NCI-H2107 treated with DMSO at 0.1 percent for 48 hours (cell line): ENCODE results near the gene TLL1.

Source experiments
- DNase-seq: peaks from one replicate; lab custom pipeline; 2025; ENCODE audit not compliant: unreplicated experiment; lab: John Stamatoyannopoulos, UW

Gene TLL1

DNA sequence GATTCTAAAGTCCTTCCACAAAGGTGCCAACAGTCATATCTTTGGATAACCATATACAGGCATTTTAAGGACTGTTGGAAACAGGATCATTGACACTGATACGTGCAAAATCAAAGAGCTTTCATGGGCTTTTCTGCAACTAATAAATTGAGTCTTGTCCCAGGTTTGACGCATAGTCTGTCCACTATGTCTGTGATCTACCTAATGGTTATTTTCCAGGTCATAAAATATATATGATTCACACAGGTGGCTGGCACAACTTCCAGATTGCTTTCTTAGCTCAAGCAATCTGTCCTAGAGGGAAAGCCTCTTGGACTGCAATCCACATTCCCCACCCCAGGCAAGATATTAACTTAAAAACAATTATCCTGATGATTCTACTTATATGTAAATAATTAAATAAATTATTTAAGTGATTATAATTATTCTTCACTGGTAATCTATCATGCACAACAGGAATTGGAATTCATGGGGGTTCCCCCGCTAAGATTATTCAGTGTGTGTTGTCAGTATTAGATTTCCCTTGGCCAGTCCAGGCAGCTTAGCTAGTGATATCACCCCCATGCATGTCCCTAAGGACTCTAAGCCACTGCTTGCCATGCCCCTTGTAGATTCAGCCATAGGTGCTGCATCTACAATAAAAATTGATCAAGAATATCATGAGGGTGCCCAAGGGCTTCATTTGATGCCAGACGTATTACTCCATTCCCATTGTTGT lies 97.8 kb downstream of the TLL1 start:
- DNase-seq, result no peak

DNA sequence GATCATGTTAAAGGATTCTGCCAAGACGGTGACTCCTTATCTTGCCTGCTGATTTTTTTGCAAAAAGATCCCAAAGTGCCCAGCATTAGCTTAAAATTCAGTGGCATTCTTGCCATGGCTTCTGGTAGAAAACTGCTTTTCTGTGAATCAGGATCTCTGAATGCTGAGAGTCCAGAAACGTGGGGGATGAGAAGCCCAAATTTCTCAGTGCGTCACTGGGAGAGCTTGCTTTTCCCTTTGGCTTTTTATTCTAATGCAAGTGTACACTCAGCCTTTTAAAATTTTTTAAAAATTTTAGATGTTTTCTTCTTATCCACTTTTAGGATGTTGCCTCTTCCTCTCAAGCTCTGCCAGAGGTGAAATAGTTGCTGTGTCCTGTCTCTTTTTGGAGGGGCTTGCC lies 98.4 kb downstream of the TLL1 start:
- no peak for DNase-seq

DNA sequence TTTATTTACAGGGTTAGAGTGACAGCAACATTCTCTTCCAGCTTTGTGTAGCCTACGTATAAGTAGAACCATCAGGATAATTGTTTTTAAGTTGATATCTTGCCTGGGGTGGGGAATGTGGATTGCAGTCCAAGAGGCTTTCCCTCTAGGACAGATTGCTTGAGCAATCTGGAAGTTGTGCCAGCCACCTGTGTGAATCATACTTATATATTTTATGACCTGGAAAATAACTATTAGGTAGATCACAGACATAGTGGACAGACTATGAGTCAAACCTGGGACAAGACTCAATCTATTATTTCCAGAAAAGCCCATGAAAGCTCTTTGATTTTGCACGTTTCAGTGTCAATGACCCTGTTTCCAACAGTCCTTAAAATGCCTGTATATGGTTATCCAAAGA lies 98.9 kb downstream of the TLL1 start:
- no peak for DNase-seq

DNA sequence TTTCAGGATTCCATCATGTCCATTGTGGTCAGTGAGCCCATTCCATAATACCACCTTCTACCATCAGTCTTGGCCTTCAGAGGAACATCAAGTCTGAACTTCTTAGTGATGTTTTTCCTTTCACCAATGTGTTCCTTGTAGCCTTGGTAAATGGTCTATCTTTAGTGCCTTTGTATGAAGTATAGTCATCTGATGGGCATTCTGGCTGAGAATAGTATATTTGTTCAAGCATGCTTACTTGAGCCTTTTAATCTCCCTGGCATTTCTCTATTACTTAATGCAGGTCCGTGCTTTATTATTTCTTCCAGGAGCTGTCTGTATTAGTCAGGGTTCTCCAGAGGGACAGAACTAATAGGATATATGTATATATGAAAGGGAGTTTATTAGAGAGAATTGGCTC lies 99.7 kb downstream of the TLL1 start:
- no peak for DNase-seq

DNA sequence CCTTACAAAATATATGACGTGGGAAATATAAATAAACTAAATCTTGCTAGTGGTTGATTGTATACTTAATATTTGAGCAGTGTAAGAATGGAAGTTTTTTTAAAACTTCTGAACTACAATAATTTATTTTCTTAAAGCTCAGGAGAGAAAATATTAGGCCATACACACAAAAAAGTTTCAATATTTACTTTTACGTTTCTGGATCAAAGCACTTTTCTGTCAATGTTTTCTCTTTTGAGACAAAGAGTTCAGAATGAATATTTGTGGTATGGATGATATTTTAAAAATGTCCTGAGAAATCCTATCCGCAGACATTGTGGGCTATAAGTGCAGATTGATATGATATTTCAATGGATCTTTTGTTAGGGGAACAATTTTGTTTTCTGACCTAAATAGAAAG lies 109.9 kb downstream of the TLL1 start:
- DNase-seq, result no peak

DNA sequence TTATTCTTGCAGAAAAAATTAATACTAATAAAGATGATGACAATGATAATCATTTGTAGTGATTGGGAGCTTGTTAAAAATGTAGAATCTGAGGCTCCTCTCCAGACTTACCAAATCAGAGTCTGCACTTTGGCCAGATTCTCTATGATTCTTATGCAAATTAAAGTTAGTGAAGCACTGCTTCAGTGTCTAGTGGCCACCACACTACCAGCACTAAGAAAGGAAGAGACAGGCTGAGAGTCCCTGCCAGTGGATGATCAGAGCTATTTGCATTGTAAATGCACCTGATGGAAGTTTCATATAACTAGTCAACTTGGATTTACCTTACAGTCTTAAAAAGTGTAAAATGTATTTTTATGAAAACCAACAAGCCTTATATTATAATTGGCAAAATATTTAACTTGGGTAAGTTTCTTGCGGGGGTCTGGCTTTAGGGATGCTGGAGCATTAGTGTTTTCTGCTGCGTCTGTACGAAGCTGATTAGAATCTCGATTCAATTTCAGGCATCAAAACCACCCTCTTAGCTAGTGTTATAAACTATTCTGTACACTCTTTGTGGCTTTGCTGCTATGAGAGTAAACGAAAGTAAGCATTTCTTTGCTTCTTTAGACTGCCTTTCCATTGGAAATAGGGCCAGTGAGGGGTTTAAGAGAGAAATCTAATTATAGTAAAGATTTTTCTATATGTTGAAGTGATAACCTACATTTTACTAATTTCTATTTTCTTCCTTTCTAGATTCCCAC lies 114.1 kb downstream of the TLL1 start:
- no peak for DNase-seq

DNA sequence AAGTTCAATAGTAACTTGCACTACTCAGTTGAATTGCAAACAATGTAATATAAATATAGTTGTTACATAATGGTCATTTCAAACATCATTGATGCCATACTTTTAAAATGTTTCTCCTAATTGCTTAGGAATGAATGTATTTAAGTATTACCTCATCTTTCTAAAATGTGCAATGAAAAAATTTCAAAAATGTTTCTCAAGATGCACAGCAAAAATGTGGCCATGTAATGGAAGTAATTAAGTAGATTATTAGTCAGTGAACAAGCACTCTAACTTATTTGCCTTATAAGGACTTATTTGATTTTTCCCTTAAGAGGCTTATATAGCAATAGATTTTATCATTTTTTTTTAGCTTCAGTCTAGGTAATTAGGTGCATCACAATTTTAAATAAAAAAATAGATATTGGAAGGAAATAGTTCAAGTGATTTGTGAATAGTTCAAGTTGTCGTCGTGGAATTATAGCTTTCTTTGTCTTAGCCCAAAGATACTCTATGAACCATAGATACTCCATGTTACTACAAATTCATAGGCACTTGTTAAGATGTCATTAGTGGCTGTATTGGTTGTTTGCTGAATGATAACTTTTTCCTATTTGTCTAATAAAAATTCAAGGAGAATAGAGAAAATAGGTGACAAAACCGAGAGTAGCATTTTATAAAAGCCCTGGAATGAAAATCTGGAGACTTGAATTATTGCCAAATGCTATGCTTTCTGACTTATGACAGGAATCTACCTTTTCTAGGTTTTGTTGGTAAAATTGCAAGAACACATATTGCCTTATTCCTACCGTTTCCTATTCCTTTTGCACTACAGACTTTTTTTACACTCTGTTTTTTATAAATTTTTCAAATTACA lies 118.5 kb downstream of the TLL1 start:
- DNase-seq, result no peak

DNA sequence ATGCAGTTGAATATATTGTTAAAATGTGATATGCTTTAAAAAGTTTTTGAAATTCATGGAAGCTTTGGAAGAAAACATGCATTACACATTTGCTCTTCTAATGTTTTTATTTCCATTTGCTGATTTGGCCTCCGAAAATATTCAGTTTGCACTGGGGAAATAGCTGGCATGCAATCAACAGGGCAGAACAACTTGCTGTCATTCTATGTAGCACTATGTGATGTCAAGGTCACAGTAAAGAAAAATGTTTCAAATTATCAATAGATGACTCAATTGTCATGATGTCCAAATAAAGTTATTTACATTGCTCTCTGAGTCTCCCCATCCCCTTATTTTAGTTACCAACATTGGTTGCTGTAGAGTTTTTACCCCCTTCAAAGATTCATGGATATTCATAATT lies 119.2 kb downstream of the TLL1 start:
- no peak for DNase-seq

DNA sequence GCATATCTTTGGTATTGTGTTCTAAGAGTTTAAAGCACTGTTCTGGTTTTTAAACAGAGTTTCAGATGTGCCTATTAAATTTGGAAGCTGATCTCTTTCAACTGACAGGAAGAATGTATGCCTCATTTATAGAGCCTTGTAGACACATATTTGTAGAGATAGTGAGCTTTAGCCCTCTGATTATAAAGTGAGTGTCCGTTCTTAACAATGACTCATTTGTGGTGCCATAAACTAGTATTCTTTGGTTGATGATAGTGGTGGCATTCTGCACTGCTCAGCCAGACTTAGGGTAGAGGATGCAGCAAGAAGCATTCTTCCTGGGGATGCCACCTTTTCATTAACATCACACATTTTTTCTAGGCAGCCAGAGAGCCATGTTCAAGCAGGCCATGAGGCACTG lies 121.7 kb downstream of the TLL1 start:
- no peak for DNase-seq

DNA sequence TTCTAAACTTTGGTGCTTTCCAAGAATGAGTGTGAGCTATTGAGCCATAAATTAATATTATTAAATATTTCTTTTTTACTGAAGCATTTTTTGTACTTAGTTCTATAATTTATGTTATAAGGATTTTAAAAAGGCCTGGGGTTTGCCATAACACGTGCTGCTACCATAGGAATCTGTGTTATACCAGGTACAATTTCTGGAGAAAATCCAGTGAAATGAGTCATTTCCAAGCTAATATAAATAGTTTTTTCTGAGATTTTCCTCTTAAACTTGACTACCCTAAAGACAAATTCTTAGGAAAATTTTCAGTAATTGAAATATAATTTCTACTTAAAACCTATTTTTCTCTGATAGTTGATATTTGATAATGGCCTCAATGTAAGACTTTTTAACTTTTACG lies 130.8 kb downstream of the TLL1 start:
- DNase-seq, result no peak

DNA sequence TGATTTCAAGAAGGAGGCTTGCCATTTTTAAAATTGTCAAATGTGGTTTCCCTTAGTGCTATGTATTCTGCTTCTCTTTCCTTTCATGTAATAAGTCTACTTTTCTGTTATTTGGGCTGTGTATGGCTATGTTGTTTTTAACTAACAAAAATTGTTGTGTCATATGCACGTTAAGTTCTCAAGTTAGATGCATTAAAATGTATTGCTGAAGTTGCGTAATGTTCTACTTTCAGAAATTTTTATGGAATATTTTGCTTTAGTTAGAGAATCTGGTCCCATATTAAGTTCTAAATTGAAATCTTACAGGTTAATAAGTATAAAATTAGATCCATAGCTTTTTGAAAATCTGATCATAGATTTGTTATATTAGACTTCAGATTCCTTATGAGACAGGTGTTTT lies 133.2 kb downstream of the TLL1 start:
- no peak for DNase-seq

DNA sequence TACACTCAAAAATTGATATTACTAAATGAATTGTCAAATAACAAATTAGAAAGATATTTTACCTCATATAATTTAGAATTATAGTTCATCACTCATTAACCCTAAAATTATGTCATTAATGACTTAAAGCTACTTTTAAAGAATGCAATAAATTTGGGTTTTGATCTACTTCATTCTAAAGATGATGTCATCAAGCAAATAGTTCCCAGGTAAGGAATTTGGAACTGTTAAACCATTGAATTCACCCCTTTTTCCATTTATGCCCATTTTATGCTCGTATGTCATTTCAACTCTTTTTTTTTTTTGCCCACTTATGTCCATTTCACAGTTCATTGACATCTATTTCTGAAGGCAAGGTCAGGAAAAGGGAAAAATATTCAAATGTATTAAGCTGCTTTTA lies 135.5 kb downstream of the TLL1 start:
- DNase-seq, result no peak

DNA sequence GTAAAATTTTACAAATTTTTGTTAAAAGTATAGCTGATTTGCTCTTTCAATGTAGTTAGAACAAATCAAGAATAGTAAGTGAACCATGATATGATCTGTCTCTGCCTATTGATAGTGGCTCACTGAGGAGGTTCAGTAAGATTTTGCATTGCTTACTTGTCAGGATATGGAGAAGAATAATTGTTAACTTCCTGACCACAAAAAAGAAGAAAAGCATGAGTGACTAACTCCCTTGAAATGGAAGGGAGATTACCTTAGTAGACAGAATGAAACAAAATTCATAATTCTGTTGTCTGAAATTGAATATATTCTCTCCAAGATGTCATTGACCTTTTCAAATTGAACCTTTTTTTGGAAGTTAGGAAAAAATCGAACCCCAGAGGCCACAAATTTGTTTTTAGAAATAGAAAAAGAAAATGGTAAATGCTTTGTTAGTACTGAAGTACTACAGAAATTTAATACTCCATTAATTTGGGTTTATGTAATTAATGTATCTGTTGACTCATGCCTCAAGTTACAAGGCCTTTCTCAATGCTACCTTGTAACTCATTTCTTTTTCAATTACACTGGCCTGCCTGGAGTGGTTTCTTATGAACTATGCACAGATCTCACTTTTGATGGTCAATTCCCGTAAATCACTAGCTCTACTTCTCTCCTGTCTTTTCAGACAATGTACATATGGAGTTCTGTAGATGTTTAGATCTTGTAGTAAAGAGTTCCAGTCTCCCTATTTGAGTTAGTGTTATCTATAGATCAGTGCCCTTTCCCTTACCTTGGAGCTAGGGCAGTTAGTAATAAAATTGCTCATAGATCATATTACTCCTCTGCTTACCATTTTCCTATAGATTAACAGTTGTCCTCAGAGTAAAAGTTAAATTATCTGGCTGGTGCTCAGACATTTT lies 139.3 kb downstream of the TLL1 start:
- DNase-seq, result no peak

DNA sequence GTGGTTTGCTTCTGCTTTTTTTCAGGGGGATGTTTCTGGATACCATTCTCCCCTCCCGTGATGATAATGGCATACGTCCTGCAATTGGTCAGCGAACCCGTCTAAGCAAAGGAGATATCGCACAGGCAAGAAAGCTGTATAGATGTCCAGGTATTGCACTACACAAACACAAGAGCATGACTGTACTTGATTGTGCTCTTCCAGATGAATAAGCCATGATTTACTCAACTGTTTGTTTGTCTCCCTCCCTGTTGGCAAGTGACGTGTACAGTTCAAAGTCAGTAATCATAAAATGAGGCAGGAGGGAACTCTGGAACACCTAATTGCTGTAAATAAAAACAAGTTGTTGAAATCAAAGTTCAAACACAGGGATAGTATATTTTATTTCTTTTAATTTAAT lies 141.4 kb downstream of the TLL1 start:
- DNase-seq, result no peak

DNA sequence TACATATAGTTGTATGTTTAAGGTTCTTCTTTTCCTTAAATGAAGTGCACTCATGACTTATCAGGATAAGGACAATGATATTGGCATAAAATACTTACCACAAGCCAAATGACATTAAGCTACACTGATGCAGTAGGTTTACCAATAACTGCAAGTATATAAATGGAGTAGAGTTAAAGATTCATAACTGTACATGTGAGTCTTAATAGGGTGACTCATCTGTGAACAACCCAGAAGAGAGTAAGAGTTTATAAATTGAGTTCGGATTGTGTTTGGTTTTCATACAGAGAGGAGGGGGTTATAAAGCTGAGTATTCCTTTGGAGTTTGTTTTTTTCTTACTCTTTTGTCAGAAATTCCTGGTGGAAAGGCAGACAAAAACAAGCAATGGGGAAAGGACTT lies 144.8 kb downstream of the TLL1 start:
- no peak for DNase-seq

DNA sequence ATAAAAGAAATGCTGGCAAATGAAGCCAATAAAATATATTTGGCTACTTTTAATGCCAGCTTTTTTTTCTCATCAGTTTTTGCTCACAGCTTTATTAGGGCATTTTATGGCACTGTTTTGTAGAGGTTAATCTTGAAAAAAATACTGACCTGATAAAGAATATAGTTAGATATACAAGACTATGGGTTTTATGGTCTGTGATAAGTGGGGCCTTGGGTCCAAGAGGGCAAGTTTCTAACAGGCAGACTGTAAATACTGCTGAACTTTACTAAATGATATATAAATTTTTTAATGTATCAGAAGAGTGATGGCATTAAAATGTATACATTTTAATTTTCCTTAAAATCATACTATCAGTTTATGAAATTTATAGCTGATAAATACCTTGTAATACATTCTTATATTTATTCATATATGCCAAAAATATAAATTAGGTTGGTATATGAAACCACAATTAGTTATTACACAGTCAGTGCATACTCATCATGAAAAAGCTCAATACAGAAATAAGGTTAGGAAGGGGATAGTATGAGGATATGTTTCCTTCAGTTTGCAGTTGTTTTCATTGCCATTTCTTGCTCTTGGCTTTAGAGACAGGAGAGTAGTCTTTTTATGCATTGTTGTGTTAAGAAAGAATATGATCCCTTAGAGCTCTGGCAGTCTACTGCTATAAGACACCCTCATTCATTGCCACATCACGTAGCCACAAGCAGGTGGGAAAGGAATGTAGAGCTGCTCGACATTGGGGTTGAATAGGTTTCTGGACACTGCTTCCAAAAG lies 146.6 kb downstream of the TLL1 start:
- DNase-seq, result no peak

DNA sequence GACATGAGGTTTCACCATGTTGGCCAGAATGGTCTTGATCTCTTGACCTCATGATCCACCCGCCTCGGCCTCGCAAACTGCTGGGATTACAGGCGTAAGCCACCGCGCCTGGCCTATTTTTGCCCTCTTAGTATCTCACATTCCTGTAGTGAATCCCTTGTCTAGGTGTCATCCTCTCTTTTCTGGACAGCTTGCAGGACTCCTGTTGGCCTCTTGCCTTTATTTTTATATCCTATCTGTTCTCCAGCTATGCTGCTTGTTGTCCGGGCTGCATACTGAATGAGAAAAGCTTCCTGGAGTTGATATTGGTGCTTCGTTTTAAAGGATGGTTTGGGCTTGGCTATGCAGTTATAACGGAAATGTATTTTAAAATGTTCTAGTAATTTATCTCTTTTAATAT lies 148.6 kb downstream of the TLL1 start:
- DNase-seq, result no peak

DNA sequence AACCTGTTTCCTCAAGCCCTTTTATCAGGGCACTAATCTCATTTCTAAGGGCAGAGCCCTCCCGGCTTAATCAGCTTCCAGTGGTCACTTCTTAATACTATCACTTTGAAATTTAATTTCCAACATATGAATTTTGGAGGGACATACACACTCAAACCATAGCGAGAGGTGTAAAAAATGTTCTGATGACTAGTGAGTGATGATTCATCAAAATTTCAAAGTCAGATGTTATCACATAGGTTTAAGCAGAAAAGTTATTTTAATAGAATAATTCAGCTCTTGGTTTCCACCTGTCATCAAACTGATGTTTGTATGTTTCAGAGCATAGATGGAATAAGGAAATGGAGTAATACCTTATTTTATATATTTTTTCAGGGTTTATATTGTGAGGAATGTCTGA lies 161.9 kb downstream of the TLL1 start:
- no peak for DNase-seq

DNA sequence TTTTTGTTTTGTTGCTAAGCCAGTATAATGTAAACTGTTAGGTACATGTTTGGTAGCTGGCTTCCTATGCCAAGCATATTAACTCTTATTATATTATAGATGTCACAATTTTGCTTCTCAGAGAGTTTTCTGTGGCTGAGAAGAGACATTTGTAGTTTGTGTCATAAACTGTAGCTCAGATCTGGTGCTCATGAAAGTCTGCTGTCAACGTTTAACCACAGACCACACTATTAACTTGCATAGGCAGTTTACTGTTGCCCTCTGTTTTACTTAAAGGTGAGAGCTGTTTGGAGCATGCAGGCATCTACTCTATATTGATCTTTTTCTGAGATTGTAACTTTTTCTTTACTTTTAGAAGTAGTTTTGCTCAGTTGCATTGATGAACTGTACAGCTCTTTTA lies 166.8 kb downstream of the TLL1 start:
- DNase-seq, result no peak

DNA sequence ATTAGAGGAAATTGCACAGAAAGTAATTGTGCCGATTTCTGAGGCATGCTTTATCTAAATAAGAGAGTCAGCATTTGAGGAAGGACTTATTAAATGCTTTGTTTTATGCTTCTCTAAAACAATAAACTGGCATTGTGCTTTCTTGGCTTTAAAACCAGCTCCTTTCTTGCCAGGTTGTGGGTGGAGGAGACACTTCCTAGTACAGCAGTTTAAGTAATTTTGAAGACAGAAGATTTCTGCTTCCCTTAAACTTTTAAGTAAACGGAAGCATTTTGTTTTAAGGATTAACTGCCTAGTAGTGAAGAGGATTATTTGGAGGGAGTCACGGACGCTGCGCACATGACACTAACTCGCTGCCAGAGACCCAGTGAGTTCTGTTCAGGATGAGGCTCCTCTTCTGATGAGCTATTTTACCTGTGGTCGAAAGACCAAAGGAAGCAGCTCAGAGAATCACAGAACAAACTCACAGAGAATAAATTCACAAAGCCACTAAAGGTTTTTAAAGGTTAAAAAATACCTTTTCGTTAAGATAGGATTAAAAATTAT lies 169.5 kb downstream of the TLL1 start:
- no peak for DNase-seq
